Testis (tissue), 2 donors: Measurements from ENCODE around the gene SOX2.

Source experiments
- CTCF ChIP-seq, 3 experiments: fragments of 450-650 bp in 2 of 3; fragments of 200-600 bp in 1 of 3; sonication (generic) in 1 of 3; IDR thresholded peaks; one replicate each; pipeline ENCODE4 v1.5.1; 2016 to 2019; ENCODE audit warnings: antibody characterized with exemption in 3 of 3, mild to moderate bottlenecking in 2 of 3, moderate library complexity in 1 of 3
- POLR2A ChIP-seq: fragments of 450-650 bp; IDR thresholded peaks from one replicate; pipeline ENCODE4 v1.6.1; 2017; ENCODE audit warnings: antibody characterized with exemption, mild to moderate bottlenecking, moderate library complexity

GRCh38 chr3:181687190-181687589, 24.5 kb upstream of the SOX2 start:
- no peak for TF ChIP-seq CTCF (IDR thresholded peaks at IDR 0.05)
- no peak for TF ChIP-seq POLR2A
